K562 (cell line): ENCODE data around the gene YJU2. TPM values are rescaled to one million over a fixed set of nuclear protein-coding genes. Genes with fewer than 3 reads are reported as not detected.

ENCODE experiments used
- ARHGAP35 ChIP-seq: fragments of 450-650 bp; IDR thresholded peaks from 2 replicates; pipeline ENCODE4 v1.6.1; 2018; ENCODE audit not compliant: partially characterized antibody
- BMI1 ChIP-seq: fragments of 150-350 bp; IDR thresholded peaks from 2 replicates; pipeline ENCODE4 v1.6.1; 2014; ENCODE audit warnings: low read length
- CCAR2 ChIP-seq: fragments of 200-400 bp; formaldehyde crosslinking; IDR thresholded peaks from 2 replicates; pipeline ENCODE4 v1.6.1; 2017; ENCODE audit warnings: mild to moderate bottlenecking, low read depth, low read length
- CSDE1 ChIP-seq, 2 experiments: fragments of 450-650 bp; IDR thresholded peaks; 2 replicates each; pipeline ENCODE4 v1.6.1; 2016; ENCODE audit warnings: mild to moderate bottlenecking in 1 of 2
- HDAC2 ChIP-seq: fragments of 450-650 bp; IDR thresholded peaks from 2 replicates; pipeline ENCODE4 v1.6.1; 2016; ENCODE audit warnings: mild to moderate bottlenecking
- HSF4 ChIP-seq: fragments of 250-450 bp; sonication (Bioruptor Pico); IDR thresholded peaks from 2 replicates; pipeline ENCODE4 v2.1.2; 2022; ENCODE audit warnings: mild to moderate bottlenecking, moderate library complexity, borderline replicate concordance
- JUND ChIP-seq, 2 experiments: IDR thresholded peaks; 2 replicates in 1 of 2; 3 replicates in 1 of 2; pipeline ENCODE4 v1.6.1; 2011; ENCODE audit warnings: borderline replicate concordance in 2 of 2, low read depth in 2 of 2, low read length in 2 of 2, improper control_type of control experiment in 1 of 2, missing biosample characterization in 1 of 2, missing genetic modification characterization in 1 of 2, missing genetic modification reagents in 1 of 2
- KLF16 ChIP-seq: IDR thresholded peaks from 2 replicates; pipeline ENCODE4 v1.6.1; 2016; ENCODE audit warnings: antibody characterized with exemption
- MTA3 ChIP-seq: fragments of 450-650 bp; formaldehyde crosslinking; IDR thresholded peaks from 2 replicates; pipeline ENCODE4 v1.6.1; 2017; ENCODE audit warnings: mild to moderate bottlenecking, borderline replicate concordance
- PCBP2 ChIP-seq: fragments of 200-400 bp; formaldehyde crosslinking; IDR thresholded peaks from 2 replicates; pipeline ENCODE4 v1.6.1; 2018; ENCODE audit warnings: low read length, low read depth, mild to moderate bottlenecking, moderate library complexity; ENCODE audit not compliant: poor library complexity, severe bottlenecking
- POLR2AphosphoS2 ChIP-seq: IDR thresholded peaks from 2 replicates; pipeline ENCODE4 v1.6.1; 2012; ENCODE audit warnings: low read length, improper control_type of control experiment
- PPARD ChIP-seq: fragments of 250-450 bp; sonication (Bioruptor Pico); IDR thresholded peaks from 2 replicates; pipeline ENCODE4 v1.8.0; 2022; ENCODE audit warnings: inconsistent platforms, mild to moderate bottlenecking, moderate library complexity
- PURB ChIP-seq: sonication (generic); formaldehyde crosslinking; IDR thresholded peaks from 2 replicates; pipeline ENCODE4 v1.9.0; 2021; ENCODE audit warnings: low read depth, mild to moderate bottlenecking, missing genetic modification reagents
- RAD21 ChIP-seq, 2 experiments: fragments of 250-450 bp in 1 of 2; fragments of 450-650 bp in 1 of 2; sonication (Bioruptor Pico) in 1 of 2; formaldehyde crosslinking in 1 of 2; IDR thresholded peaks in 1 of 2; conservative IDR thresholded peaks in 1 of 2; 2 replicates each; pipeline versions ENCODE4 v1.4.0 to v1.8.0; 2020 to 2022; ENCODE audit warnings: mild to moderate bottlenecking in 2 of 2, moderate library complexity in 1 of 2
- SAFB2 ChIP-seq: fragments of 200-400 bp; formaldehyde crosslinking; IDR thresholded peaks from 2 replicates; pipeline ENCODE4 v1.6.1; 2018; ENCODE audit warnings: borderline replicate concordance, low read length, low read depth, moderate library complexity; ENCODE audit not compliant: severe bottlenecking
- SMARCA5 ChIP-seq: fragments of 450-650 bp; IDR thresholded peaks from 2 replicates; pipeline ENCODE4 v1.6.1; 2016
- SMARCC2 ChIP-seq: fragments of 450-650 bp; IDR thresholded peaks from 2 replicates; pipeline ENCODE4 v1.6.1; 2017; ENCODE audit warnings: antibody characterized with exemption, moderate library complexity, mild to moderate bottlenecking, low read depth
- SRSF9 ChIP-seq: fragments of 200-400 bp; formaldehyde crosslinking; IDR thresholded peaks from 2 replicates; pipeline ENCODE4 v1.6.1; 2017; ENCODE audit warnings: low read depth, low read length, borderline replicate concordance
- ZNF174 ChIP-seq: fragments of 250-450 bp; sonication (Bioruptor Pico); IDR thresholded peaks from 2 replicates; pipeline ENCODE4 v1.4.0; 2020; ENCODE audit warnings: mild to moderate bottlenecking
- ZNF384 ChIP-seq: IDR thresholded peaks from 2 replicates; pipeline ENCODE4 v1.6.1; 2012; ENCODE audit warnings: low read depth, low read length, improper control_type of control experiment
- ZNF408 ChIP-seq: fragments of 250-450 bp; sonication (Bioruptor Pico); IDR thresholded peaks from 2 replicates; pipeline ENCODE4 v1.4.0; 2020; ENCODE audit warnings: low read depth, mild to moderate bottlenecking, moderate library complexity
- ZNF561 ChIP-seq: fragments of 450-650 bp; formaldehyde crosslinking; conservative IDR thresholded peaks from 2 replicates; pipeline ENCODE4 v1.4.0; 2020; ENCODE audit warnings: mild to moderate bottlenecking, moderate library complexity
- ZNF780A ChIP-seq: fragments of 250-450 bp; sonication (Bioruptor Pico); IDR thresholded peaks from 2 replicates; pipeline ENCODE4 v1.5.0; 2021; ENCODE audit warnings: mild to moderate bottlenecking
- polyA plus RNA-seq, 8 experiments: library from polyadenylated mRNA; depleted of rRNA in 4 of 8; stranded (reverse) in 5 of 8; unstranded in 3 of 8; fragments of >200 nt; fragmentation: Nextera tagmentation in 2 of 8; fragmentation: Illumina TruSeq in 1 of 8; extraction: Ambion mirVana in 2 of 8; extraction: Trizol in 1 of 8; gene quantifications; 2 replicates each; pipeline versions ENCODE4 v1.2.1 to v1.2.3, GENCODE V29; 2011 to 2014; ENCODE audit warnings: inconsistent platforms in 1 of 8, missing spikeins in 1 of 8
- total RNA-seq, 7 experiments: library from RNA; depleted of rRNA in 6 of 7; stranded (reverse); fragments of >200 nt in 6 of 7; fragmentation: Illumina TruSeq in 2 of 7; extraction: Trizol in 2 of 7; gene quantifications; 2 replicates each; pipeline versions ENCODE4 v1.2.1 to v1.2.3, GENCODE V29; 2011 to 2021; ENCODE audit warnings: low replicate concordance in 1 of 7
- TF ChIP-seq, protein P1 (sequence below): fragments of 200-800 bp; sonication (Bioruptor generic); IDR thresholded peaks from 2 replicates; pipeline ENCODE4 v1.6.1; 2017; ENCODE audit warnings: missing genetic modification characterization, missing compliant biosample characterization
- TF ChIP-seq, protein P2 (sequence below), 2 experiments: fragments of 150-350 bp in 1 of 2; IDR thresholded peaks; 2 replicates each; pipeline ENCODE4 v1.6.1; 2012 to 2016; ENCODE audit warnings: low read depth in 2 of 2, low read length in 2 of 2, mild to moderate bottlenecking in 1 of 2, moderate library complexity in 1 of 2

YJU2 gene
- total and polyA plus RNA-seq, 9 of the 15 experiments (the other 6 are each of a cell fraction or from before 2014, with no cell fraction given), result 0.41 to 34.9 (median 19.3) TPM

DNA sequence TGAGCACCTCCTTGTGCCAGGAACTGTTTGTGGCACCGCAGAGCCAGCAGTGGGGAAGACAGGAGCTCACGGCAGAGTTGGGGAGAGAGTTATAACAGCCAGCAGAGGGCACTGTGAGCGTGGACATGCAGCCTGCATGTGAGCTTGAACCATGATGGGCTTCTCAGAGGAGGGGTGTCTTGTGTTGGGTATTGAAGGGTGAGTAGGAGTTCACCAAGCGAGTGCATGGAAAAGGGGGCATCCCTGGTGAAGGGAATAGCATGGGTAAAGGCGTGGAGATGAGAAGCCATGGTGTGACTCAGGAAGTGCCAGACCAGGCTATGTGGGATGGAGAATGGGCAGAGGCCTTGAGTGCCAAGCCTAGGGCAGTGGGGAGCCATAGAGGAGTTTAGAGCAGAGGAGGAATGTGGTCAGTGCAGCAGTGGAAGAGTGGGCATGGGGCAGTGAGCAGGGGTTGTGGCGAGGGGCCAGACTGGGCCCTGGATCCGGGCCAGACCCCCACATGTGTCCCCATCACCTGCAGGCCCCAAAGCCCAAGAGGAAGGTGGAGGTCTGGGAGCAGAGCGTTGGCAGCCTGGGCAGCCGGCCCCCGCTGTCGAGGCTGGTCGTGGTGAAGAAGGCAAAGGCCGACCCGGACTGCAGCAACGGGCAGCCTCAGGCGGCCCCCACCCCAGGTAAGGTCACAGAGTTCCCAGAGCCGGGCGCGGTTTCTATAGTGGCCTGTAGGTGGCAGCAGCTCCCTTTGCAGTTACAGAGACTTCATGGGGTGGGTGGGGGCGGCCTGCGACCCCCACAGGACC, 20.4 kb downstream of the YJU2 start (continued):
- TF ChIP-seq JUND (IDR thresholded peaks at IDR 0.05; ENCODE audit: borderline replicate concordance, low read depth, low read length) (0 out of 2 replicates have a peak, but pooled peaks have one; percentile 37), JUND (tag; IDR thresholded peaks at IDR 0.05; ENCODE audit: borderline replicate concordance, low read depth, low read length) (no peak), ARHGAP35 (no peak), SMARCC2 (no peak), SMARCA5 (peak; percentile 98), RAD21 (CRISPR knock-in tag; conservative IDR thresholded peaks at IDR 0.05 in 1 of 2, IDR thresholded peaks at IDR 0.05 in 1 of 2) (peak; percentile 68 to 88), HDAC2 (no peak; the same call in 1 of the 2 replicates), HSF4 (CRISPR knock-in tag) (no peak), CSDE1 (IDR thresholded peaks at IDR 0.05) (no peak), SAFB2 (no peak), ZNF780A (no peak), BMI1 (no peak), SRSF9 (no peak), MTA3 (0 out of 2 replicates have a peak, but pooled peaks have one; percentile 18), ZNF174 (no peak), PCBP2 (no peak), ZNF408 (CRISPR knock-in tag) (no peak), PPARD (CRISPR knock-in tag) (no peak), PURB (CRISPR knock-in tag) (no peak), CCAR2 (no peak), KLF16 (no peak), POLR2AphosphoS2 (no peak), ZNF561 (CRISPR knock-in tag) (no peak), ZNF384 (peak; percentile 29; the same call in 1 of the 2 replicates)
- TF ChIP-seq, protein P1, sequence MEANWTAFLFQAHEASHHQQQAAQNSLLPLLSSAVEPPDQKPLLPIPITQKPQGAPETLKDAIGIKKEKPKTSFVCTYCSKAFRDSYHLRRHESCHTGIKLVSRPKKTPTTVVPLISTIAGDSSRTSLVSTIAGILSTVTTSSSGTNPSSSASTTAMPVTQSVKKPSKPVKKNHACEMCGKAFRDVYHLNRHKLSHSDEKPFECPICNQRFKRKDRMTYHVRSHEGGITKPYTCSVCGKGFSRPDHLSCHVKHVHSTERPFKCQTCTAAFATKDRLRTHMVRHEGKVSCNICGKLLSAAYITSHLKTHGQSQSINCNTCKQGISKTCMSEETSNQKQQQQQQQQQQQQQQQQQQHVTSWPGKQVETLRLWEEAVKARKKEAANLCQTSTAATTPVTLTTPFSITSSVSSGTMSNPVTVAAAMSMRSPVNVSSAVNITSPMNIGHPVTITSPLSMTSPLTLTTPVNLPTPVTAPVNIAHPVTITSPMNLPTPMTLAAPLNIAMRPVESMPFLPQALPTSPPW, result peak; percentile 42
- TF ChIP-seq, protein P2, sequence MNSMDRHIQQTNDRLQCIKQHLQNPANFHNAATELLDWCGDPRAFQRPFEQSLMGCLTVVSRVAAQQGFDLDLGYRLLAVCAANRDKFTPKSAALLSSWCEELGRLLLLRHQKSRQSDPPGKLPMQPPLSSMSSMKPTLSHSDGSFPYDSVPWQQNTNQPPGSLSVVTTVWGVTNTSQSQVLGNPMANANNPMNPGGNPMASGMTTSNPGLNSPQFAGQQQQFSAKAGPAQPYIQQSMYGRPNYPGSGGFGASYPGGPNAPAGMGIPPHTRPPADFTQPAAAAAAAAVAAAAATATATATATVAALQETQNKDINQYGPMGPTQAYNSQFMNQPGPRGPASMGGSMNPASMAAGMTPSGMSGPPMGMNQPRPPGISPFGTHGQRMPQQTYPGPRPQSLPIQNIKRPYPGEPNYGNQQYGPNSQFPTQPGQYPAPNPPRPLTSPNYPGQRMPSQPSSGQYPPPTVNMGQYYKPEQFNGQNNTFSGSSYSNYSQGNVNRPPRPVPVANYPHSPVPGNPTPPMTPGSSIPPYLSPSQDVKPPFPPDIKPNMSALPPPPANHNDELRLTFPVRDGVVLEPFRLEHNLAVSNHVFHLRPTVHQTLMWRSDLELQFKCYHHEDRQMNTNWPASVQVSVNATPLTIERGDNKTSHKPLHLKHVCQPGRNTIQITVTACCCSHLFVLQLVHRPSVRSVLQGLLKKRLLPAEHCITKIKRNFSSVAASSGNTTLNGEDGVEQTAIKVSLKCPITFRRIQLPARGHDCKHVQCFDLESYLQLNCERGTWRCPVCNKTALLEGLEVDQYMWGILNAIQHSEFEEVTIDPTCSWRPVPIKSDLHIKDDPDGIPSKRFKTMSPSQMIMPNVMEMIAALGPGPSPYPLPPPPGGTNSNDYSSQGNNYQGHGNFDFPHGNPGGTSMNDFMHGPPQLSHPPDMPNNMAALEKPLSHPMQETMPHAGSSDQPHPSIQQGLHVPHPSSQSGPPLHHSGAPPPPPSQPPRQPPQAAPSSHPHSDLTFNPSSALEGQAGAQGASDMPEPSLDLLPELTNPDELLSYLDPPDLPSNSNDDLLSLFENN (IDR thresholded peaks at IDR 0.05; ENCODE audit: low read depth in 2 of 2, low read length in 2 of 2), result no peak
